Lung (tissue), 12 donors: ENCODE data around the gene GLP2R. TPM values are rescaled to one million over a fixed set of nuclear protein-coding genes. Genes with fewer than 3 reads are reported as not detected.
A peak's percentile ranks its signal among the peaks of the same experiment; 100 is the strongest.

ENCODE experiments used
- ATAC-seq: fragments of 200-7000 bp; cut with Tn5 transposase; one replicate; pipeline ENCODE4 v1.9.1; 2020; ENCODE audit warnings: moderate number of reproducible peaks; ENCODE audit not compliant: insufficient read depth, low FRiP score
- DNase-seq, 3 donors: peaks; one replicate each; pipeline ENCODE4 v3.0.0-alpha.2; 2013 to 2017
- H3K27ac ChIP-seq, 2 donors: one replicate each; pipeline ENCODE4 v1.5.1; 2013; ENCODE audit warnings: mild to moderate bottlenecking in 2 of 2, moderate library complexity in 2 of 2, control low read depth in 1 of 2, inconsistent platforms in 1 of 2, low read depth in 1 of 2, low read length in 1 of 2
- H3K27me3 ChIP-seq, 3 donors: one replicate each; pipeline ENCODE4 v1.5.1; 2013; ENCODE audit warnings: low read length in 2 of 3; ENCODE audit not compliant: control insufficient read depth in 3 of 3, insufficient read depth in 3 of 3
- H3K36me3 ChIP-seq, 4 donors: one replicate each; pipeline ENCODE4 v1.5.1; 2013; ENCODE audit warnings: low read length in 4 of 4, mild to moderate bottlenecking in 1 of 4, moderate library complexity in 1 of 4; ENCODE audit not compliant: control insufficient read depth in 4 of 4, insufficient read depth in 4 of 4
- H3K4me1 ChIP-seq, 5 donors: one replicate each; pipeline ENCODE4 v1.5.1; 2013; ENCODE audit warnings: low read length in 5 of 5, mild to moderate bottlenecking in 2 of 5, moderate library complexity in 1 of 5; ENCODE audit not compliant: control insufficient read depth in 5 of 5, insufficient read depth in 5 of 5
- H3K4me3 ChIP-seq: one replicate; pipeline ENCODE4 v1.5.1; 2013; ENCODE audit warnings: mild to moderate bottlenecking, control low read depth, moderate library complexity
- H3K9ac ChIP-seq, 2 donors: one replicate each; pipeline ENCODE4 v1.5.1; 2013; ENCODE audit warnings: low read length in 2 of 2, control low read depth in 1 of 2; ENCODE audit not compliant: insufficient read depth in 1 of 2
- H3K9me3 ChIP-seq, 4 donors: one replicate each; pipeline ENCODE4 v1.5.1; 2013; ENCODE audit warnings: low read length in 3 of 4, mild to moderate bottlenecking in 1 of 4, moderate library complexity in 1 of 4; ENCODE audit not compliant: control insufficient read depth in 4 of 4, insufficient read depth in 3 of 4
- CTCF ChIP-seq: IDR thresholded peaks from 2 replicates; pipeline ENCODE4 v1.5.1; 2012; ENCODE audit warnings: mild to moderate bottlenecking; ENCODE audit errors: control extremely low read depth, extremely low read depth
- WGBS, 2 donors: extraction: QIAGEN DNeasy Blood & Tissue Kit; methylation state at CpG; one replicate each; pipeline ENCODE4 v1.1.7; 2013; 5-methylcytosine and 5-hydroxymethylcytosine counted together
- polyA plus RNA-seq, 2 donors: library from polyadenylated mRNA; stranded (reverse); fragments of 200-250 nt; gene quantifications; one replicate each; pipeline ENCODE4 v1.2.1, GENCODE V29; 2013
- total RNA-seq, 2 donors: library from RNA; depleted of rRNA in 1 of 2; stranded (reverse); fragments of >200 nt in 1 of 2; gene quantifications; one replicate each; pipeline ENCODE4 v1.2.1, GENCODE V29; 2014 to 2021
- donor health status: control.
- donor health status: control.
- donor health status: Bipolar disorder and iron deficiency.
- donor health status: healthy.
- donor health status: DM: yes; HTN: yes; CAD: no.

GLP2R gene
- total and polyA plus RNA-seq, 4 donors: 0.11 to 1.6 (median 0.54) TPM

- Histone ChIP-seq H3K36me3 (no peaks in the 10 kb centered on the region), H3K27ac (no peak overlapping the region), H3K9ac (no peak overlapping the region), H3K27me3 (no peaks in the 10 kb centered on the region), H3K9me3 (peaks cover 0 to 5% (median 2%) of the 10 kb centered on the region in 4 donors), H3K4me1 (peaks cover 0 to 6% (median 0%) of the 10 kb centered on the region in 5 donors), H3K4me3 (no peak overlapping the region)
- 91 to 97% methylated on average over 8 of the region's 8 CpGs for WGBS, 2 donors
- ATAC-seq: no peak
- no peak for DNase-seq
- no peak for TF ChIP-seq CTCF
Measured at GRCh38 chr17:9809409-9809808, 16.3 kb upstream of the GLP2R start.

- no peak overlapping the region for H3K9ac ChIP-seq
- no peak overlapping the region for H3K4me3 ChIP-seq
- H3K36me3 ChIP-seq: no peaks in the 10 kb centered on the region
- H3K27ac ChIP-seq: no peak overlapping the region
- H3K4me1 ChIP-seq: peaks cover 0 to 6% (median 0%) of the 10 kb centered on the region in 5 donors
- DNase-seq (peak in 1 of 3 donors; percentile 38), ATAC-seq (no peak)
- H3K27me3 ChIP-seq: no peaks in the 10 kb centered on the region
- peaks cover 0 to 5% (median 0%) of the 10 kb centered on the region in 4 donors for H3K9me3 ChIP-seq
- WGBS, 2 donors: 62 to 82% methylated on average over 4 of the region's 4 CpGs
- TF ChIP-seq CTCF: no peak
Measured at GRCh38 chr17:9810100-9810949, 15.4 kb upstream of the GLP2R start.

GRCh38 chr17:9811086-9811485 is 14.6 kb upstream of the GLP2R start:
- no peak overlapping the region for H3K27ac ChIP-seq
- H3K9ac ChIP-seq: no peak overlapping the region
- H3K4me3 ChIP-seq: no peak overlapping the region
- DNase-seq (no peak), ATAC-seq (no peak)
- TF ChIP-seq CTCF: no peak
- H3K4me1 ChIP-seq: peaks cover 0 to 6% (median 0%) of the 10 kb centered on the region in 5 donors
- H3K9me3 ChIP-seq: peaks cover 0 to 5% (median 0%) of the 10 kb centered on the region in 4 donors
- H3K27me3 ChIP-seq: peaks cover 0 to under 1% (median 0%) of the 10 kb centered on the region in 3 donors
- WGBS, 2 donors: 89 to 93% methylated on average over 5 of the region's 5 CpGs
- H3K36me3 ChIP-seq: no peaks in the 10 kb centered on the region
